ENCODE results near the gene IL19.

- TF ChIP-seq POLR2A (IDR thresholded peaks at IDR 0.05), result no peak
- no peak for TF ChIP-seq CTCF (IDR thresholded peaks at IDR 0.05 in 4 of 5, conservative IDR thresholded peaks at IDR 0.05 in 1 of 5)
These were observed 76.8 kb downstream of the IL19 start for GRCh38 chr1:206847337-206847834.
